HG02870 (cell line): ENCODE measurements around the gene DPF3.
"Not testable (repeated sequence)": the region's sequence is repeated elsewhere in the genome, so short reads cannot be mapped to it uniquely, and the experiment has no call there.

ENCODE experiments used
- ATAC-seq: cut with Tn5 transposase; IDR thresholded peaks from one replicate; pipeline ENCODE4 v1.9.1; 2021; ENCODE audit warnings: mild to moderate bottlenecking, moderate library complexity; ENCODE audit not compliant: unreplicated experiment

The DPF3 gene

GRCh38 chr14:72776701-72777261 is 117.1 kb downstream of the DPF3 start:
- no peak for ATAC-seq

GRCh38 chr14:72775923-72776554 is 117.9 kb downstream of the DPF3 start:
- ATAC-seq, result no peak

- no peak for ATAC-seq
These were observed 118.8 kb downstream of the DPF3 start for GRCh38 chr14:72774894-72775620.

GRCh38 chr14:72774141-72774540 is 119.8 kb downstream of the DPF3 start:
- no peak for ATAC-seq

- ATAC-seq, result no peak
These were observed 122.3 kb downstream of the DPF3 start for GRCh38 chr14:72771561-72771960.

GRCh38 chr14:72766296-72766695 is 127.6 kb downstream of the DPF3 start:
- no peak for ATAC-seq

- no peak for ATAC-seq
These were observed 130.0 kb downstream of the DPF3 start for GRCh38 chr14:72763892-72764291.

- no peak for ATAC-seq
These were observed 134.2 kb downstream of the DPF3 start for GRCh38 chr14:72759670-72760069.

GRCh38 chr14:72758993-72759392 is 134.9 kb downstream of the DPF3 start:
- ATAC-seq, result no peak

GRCh38 chr14:72758420-72758819 is 135.5 kb downstream of the DPF3 start:
- ATAC-seq, result no peak

GRCh38 chr14:72756967-72757366 is 136.9 kb downstream of the DPF3 start:
- ATAC-seq, result no peak

- no peak for ATAC-seq
These were observed 138.1 kb downstream of the DPF3 start for GRCh38 chr14:72755766-72756165.

GRCh38 chr14:72754949-72755348 is 139.0 kb downstream of the DPF3 start:
- ATAC-seq, result no peak

- no peak for ATAC-seq
These were observed 140.0 kb downstream of the DPF3 start for GRCh38 chr14:72753879-72754400.

GRCh38 chr14:72753044-72753710 is 140.7 kb downstream of the DPF3 start:
- ATAC-seq, result no peak

- no peak for ATAC-seq
These were observed 141.9 kb downstream of the DPF3 start for GRCh38 chr14:72752034-72752412.

GRCh38 chr14:72751276-72752033 is 142.4 kb downstream of the DPF3 start:
- no peak for ATAC-seq

- ATAC-seq, result not testable (repeated sequence)
These were observed 145.0 kb downstream of the DPF3 start for GRCh38 chr14:72748921-72749320.

GRCh38 chr14:72747652-72748051 is 146.2 kb downstream of the DPF3 start:
- ATAC-seq, result no peak

- ATAC-seq, result no peak
These were observed 147.6 kb downstream of the DPF3 start for GRCh38 chr14:72745991-72746980.
